ENCODE measurements around the gene NDC80. TPM values are rescaled to one million over a fixed set of nuclear protein-coding genes. Genes with fewer than 3 reads are reported as not detected.

Gene NDC80
- polyA plus RNA-seq, 4 donors = 23.5 to 26.4 (median 24.7) TPM

GRCh38 chr18:2555895-2556294 is 15.5 kb upstream of the NDC80 start:
- no peak for DNase-seq (ENCODE audit: low read depth in 4 of 4, low spot score in 3 of 4)

- no peak for DNase-seq (ENCODE audit: low read depth in 4 of 4, low spot score in 3 of 4)
These were observed 13.8 kb upstream of the NDC80 start for GRCh38 chr18:2557536-2557935.

- DNase-seq (ENCODE audit: low read depth in 4 of 4, low spot score in 3 of 4) = no peak
These were observed 12.1 kb upstream of the NDC80 start for GRCh38 chr18:2559249-2559648.

GRCh38 chr18:2564373-2564772 is 7.0 kb upstream of the NDC80 start:
- no peak for DNase-seq (ENCODE audit: low read depth in 4 of 4, low spot score in 3 of 4)

GRCh38 chr18:2568129-2568528 is 3.2 kb upstream of the NDC80 start:
- DNase-seq (ENCODE audit: low read depth in 4 of 4, low spot score in 3 of 4) = no peak

- DNase-seq (ENCODE audit: low read depth in 4 of 4, low spot score in 3 of 4) = no peak
These were observed 2.8 kb upstream of the NDC80 start for GRCh38 chr18:2568605-2569004.

GRCh38 chr18:2569338-2570207 is 1.8 kb upstream of the NDC80 start:
- no peak for DNase-seq (ENCODE audit: low read depth in 4 of 4, low spot score in 3 of 4)

- peak in 2 of 4 donors; percentile 33 to 49 for DNase-seq (ENCODE audit: low read depth in 4 of 4, low spot score in 3 of 4)
These were observed 571 bp upstream of the NDC80 start for GRCh38 chr18:2570772-2571199.

GRCh38 chr18:2572171-2572569 is 813 bp downstream of the NDC80 start:
- no peak for DNase-seq (ENCODE audit: low read depth in 4 of 4, low spot score in 3 of 4)

- DNase-seq (ENCODE audit: low read depth in 4 of 4, low spot score in 3 of 4) = no peak
These were observed 1.5 kb downstream of the NDC80 start for GRCh38 chr18:2572892-2573291.

GRCh38 chr18:2573408-2573807 is 2.1 kb downstream of the NDC80 start:
- no peak for DNase-seq (ENCODE audit: low read depth in 4 of 4, low spot score in 3 of 4)

- no peak for DNase-seq (ENCODE audit: low read depth in 4 of 4, low spot score in 3 of 4)
These were observed 16.4 kb downstream of the NDC80 start for GRCh38 chr18:2587788-2588187.

- no peak for DNase-seq (ENCODE audit: low read depth in 4 of 4, low spot score in 3 of 4)
These were observed 17.4 kb downstream of the NDC80 start for GRCh38 chr18:2588666-2589344.

GRCh38 chr18:2589345-2590068 is 18.1 kb downstream of the NDC80 start:
- DNase-seq (ENCODE audit: low read depth in 4 of 4, low spot score in 3 of 4) = no peak

- DNase-seq (ENCODE audit: low read depth in 4 of 4, low spot score in 3 of 4) = no peak
These were observed 18.9 kb downstream of the NDC80 start for GRCh38 chr18:2590303-2590702.

- no peak for DNase-seq (ENCODE audit: low read depth in 4 of 4, low spot score in 3 of 4)
These were observed 26.3 kb downstream of the NDC80 start for GRCh38 chr18:2597639-2598038.

GRCh38 chr18:2602844-2603243 is 31.5 kb downstream of the NDC80 start:
- DNase-seq (ENCODE audit: low read depth in 4 of 4, low spot score in 3 of 4) = no peak

GRCh38 chr18:2606335-2606734 is 35.0 kb downstream of the NDC80 start:
- DNase-seq (ENCODE audit: low read depth in 4 of 4, low spot score in 3 of 4) = no peak

- DNase-seq (ENCODE audit: low read depth in 4 of 4, low spot score in 3 of 4) = no peak
These were observed 38.2 kb downstream of the NDC80 start for GRCh38 chr18:2609604-2610003.

GRCh38 chr18:2610549-2610948 is 39.2 kb downstream of the NDC80 start:
- DNase-seq (ENCODE audit: low read depth in 4 of 4, low spot score in 3 of 4) = no peak

GRCh38 chr18:2612996-2613395 is 41.6 kb downstream of the NDC80 start:
- no peak for DNase-seq (ENCODE audit: low read depth in 4 of 4, low spot score in 3 of 4)
